GM12874 (cell line): ENCODE data around the gene COMMD10.

Experiments used
- TF ChIP-seq, protein P1 (sequence below): IDR thresholded peaks from 2 replicates; pipeline ENCODE4 v1.5.1; 2011; ENCODE audit warnings: low read depth, mild to moderate bottlenecking, control low read depth, low read length, moderate library complexity; ENCODE audit not compliant: insufficient read depth

COMMD10 gene

DNA sequence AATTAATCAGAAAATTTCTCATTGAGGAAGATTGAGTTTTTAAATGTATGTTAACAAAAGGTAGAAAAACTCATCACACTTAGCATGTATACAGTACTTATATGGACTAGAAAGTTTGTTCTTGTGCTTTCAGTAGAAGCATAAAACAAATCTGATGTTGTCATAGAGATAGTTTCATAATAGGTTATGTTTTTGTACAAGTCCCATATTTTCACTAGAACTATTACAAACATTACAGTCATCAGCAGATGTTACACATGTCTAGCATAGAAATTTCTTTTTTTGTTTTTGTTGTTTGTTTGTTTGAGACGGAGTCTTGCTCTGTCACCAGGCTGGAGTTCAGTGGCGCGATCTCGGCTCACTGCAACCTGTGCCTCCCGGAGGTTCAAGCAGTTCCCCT, 131.4 kb downstream of the COMMD10 start:
- TF ChIP-seq, protein P1, sequence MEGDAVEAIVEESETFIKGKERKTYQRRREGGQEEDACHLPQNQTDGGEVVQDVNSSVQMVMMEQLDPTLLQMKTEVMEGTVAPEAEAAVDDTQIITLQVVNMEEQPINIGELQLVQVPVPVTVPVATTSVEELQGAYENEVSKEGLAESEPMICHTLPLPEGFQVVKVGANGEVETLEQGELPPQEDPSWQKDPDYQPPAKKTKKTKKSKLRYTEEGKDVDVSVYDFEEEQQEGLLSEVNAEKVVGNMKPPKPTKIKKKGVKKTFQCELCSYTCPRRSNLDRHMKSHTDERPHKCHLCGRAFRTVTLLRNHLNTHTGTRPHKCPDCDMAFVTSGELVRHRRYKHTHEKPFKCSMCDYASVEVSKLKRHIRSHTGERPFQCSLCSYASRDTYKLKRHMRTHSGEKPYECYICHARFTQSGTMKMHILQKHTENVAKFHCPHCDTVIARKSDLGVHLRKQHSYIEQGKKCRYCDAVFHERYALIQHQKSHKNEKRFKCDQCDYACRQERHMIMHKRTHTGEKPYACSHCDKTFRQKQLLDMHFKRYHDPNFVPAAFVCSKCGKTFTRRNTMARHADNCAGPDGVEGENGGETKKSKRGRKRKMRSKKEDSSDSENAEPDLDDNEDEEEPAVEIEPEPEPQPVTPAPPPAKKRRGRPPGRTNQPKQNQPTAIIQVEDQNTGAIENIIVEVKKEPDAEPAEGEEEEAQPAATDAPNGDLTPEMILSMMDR = no peak

DNA sequence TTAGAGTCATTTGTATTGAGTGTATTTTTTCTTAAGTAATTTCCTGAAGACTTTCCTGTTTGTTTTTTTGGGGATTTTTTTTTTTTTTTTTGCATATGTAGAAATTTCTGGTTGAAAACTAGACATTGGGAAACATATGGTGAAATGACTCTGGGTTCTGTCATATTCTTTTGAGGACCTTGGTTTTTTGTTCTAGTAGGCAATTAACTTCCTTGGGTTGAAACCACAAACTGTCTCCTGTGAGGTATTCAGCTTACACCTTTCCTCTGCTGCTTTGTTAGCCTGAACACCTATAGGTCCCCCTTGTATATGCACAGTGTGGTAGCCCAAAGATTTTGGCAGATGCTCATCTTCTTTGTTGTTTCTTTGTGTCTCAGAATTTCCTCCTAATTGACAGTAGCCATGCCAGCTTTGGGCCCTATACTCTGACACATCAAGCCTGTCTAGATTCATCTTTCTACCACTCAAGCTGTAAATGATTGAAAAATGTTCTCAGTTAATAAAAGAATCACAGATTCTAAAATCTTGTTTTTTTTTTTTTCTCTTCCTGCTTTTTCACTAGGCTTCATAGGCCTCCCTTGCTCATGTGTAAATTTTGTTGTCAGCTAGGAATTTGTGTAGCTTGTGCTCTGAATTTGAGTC, 140.6 kb downstream of the COMMD10 start:
- TF ChIP-seq, protein P1 = no peak

DNA sequence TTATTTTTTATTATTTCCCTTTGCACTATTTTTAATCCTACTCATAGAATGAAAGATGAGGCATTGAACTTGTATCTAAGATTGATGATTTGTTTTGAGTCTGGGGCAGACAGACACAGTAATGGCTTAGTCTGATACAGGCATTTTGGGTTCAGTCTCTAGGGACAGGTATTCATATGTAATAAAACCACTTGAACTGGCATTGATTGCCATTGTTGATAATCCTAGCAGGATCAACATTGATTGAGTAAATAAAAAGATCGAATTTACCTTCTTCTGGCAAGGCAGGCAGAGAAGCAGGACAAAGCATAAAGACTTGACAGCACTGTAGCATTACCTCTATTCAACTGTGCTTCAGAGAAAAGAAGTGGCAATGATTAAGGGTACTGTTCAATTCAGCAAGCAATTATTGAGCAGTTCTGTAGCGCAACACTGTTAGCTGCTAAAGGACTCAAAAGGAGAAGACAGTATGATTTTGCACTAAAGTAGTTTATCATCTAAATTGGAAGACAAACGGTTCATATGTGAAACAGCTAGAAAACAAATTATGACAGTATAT, 144.4 kb downstream of the COMMD10 start:
- TF ChIP-seq, protein P1 = no peak

DNA sequence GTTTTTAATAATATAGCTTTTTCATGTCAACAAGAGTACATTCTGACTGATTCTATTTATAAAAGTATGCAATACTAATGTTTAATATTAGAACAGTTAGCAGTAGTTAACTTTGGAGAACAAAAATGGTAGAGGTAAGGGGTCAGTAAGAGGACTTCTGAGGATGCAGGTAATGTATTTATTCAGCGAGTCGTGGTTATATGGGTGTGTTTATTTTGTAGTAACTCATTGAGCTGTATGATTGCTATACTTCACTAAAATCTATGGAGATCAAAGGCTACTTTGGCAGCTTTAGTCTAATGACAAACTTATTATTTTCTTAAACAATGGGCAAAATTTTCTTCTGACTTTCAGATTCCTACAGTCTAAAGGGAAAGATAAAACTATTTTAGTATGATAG, 146.5 kb downstream of the COMMD10 start:
- TF ChIP-seq, protein P1 = no peak

DNA sequence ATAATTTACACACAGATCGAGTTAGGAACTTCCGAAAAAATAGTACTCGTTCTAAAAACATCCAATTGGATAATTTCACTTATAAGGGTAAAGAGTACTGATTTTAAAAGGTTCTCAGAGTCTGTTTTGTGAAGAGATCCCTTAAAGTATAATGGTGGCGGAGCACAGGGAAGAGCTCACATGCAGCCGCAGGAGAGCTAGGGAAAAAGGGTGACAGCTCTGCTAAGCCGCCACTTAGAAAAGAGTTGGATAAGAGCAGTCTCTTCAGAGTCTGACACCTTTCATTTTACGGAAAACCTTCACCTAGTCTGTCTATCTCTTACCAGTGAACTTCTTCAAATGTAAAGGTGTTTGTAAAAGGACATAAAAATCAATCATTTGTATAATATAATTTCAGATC, 149.9 kb downstream of the COMMD10 start:
- TF ChIP-seq, protein P1 = no peak

DNA sequence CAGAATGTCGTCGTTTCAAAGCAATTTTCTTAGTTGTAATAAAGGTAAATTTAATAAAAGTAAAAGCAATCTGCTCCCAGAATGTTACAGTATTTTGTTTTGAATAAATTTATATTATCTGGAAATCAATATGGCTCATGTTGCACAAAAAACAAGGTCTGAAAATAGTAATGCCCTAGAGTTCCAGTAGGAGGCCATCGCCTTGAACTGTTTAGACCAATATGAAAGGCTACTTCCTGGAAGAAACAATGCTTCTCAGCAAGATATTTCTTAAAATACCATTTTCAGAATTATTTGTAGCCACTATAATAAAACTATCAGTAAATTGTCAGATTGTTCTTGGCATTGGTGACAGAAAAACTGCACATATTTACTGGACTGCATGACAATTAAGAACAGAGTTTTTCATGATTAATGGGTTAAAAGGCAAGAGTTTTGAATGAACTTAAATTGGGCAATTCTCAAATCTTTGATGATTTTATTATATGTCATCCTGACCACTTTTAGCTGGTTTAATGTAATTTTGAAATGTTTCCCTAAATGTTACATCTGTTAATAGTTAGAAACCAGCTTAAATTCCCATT, 153.2 kb downstream of the COMMD10 start:
- TF ChIP-seq, protein P1 = peak; percentile 9; the same call in 1 of the 2 replicates

DNA sequence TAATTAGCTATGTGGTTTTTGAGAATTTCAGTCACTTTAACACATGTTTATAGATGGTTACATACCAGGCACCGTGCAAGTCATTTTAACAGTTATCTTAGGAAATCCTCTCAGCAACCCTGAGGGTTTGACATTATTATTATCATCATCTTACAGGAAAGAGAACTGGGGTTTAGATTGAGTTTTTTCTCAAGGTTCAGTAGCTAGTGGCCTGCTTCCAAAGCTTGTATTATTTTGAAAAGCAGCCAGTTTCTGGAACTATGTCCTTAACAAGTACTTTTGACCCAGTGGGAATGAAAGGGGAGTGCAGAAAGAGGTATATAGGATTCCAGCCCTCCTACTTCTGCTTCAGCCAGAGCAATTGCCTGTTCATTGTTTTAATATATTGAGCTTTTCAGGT, 157.5 kb downstream of the COMMD10 start:
- TF ChIP-seq, protein P1 = no peak
